Activated CD8-positive, alpha-beta memory T cell treated with anti-CD3 and anti-CD28 coated beads, Interleukin-2, amount 50 U/mL, for 1 hour (primary cell): ENCODE measurements around the gene VASN.
"Not testable (repeated sequence)": the region's sequence is repeated elsewhere in the genome, so short reads cannot be mapped to it uniquely, and the experiment has no call there.

Source experiments
- DNase-seq: peaks from one replicate; pipeline ENCODE4 v3.0.0-alpha.2; 2020; ENCODE audit errors: extremely low read depth

The VASN gene

GRCh38 chr16:4385066-4385788 lies 13.6 kb downstream of the VASN start:
- DNase-seq, result no peak

GRCh38 chr16:4385789-4386450 lies 14.3 kb downstream of the VASN start:
- DNase-seq, result no peak

GRCh38 chr16:4386451-4386805 lies 14.8 kb downstream of the VASN start:
- no peak for DNase-seq

- no peak for DNase-seq
Observed at GRCh38 chr16:4386951-4387565, 15.4 kb downstream of the VASN start.

GRCh38 chr16:4387781-4388180 lies 16.1 kb downstream of the VASN start:
- no peak for DNase-seq

- no peak for DNase-seq
Observed at GRCh38 chr16:4388271-4389021, 16.8 kb downstream of the VASN start.

GRCh38 chr16:4389051-4389955 lies 17.7 kb downstream of the VASN start:
- no peak for DNase-seq

GRCh38 chr16:4390266-4391260 lies 18.9 kb downstream of the VASN start:
- DNase-seq, result no peak

- DNase-seq, result no peak
Observed at GRCh38 chr16:4391631-4392381, 20.2 kb downstream of the VASN start.

- DNase-seq, result no peak
Observed at GRCh38 chr16:4392382-4393239, 21.0 kb downstream of the VASN start.

- no peak for DNase-seq
Observed at GRCh38 chr16:4393240-4393600, 21.6 kb downstream of the VASN start.

GRCh38 chr16:4393850-4394249 lies 22.2 kb downstream of the VASN start:
- not testable (repeated sequence) for DNase-seq

GRCh38 chr16:4395055-4395726 lies 23.5 kb downstream of the VASN start:
- no peak for DNase-seq

- DNase-seq, result no peak
Observed at GRCh38 chr16:4399001-4399730, 27.5 kb downstream of the VASN start.

- no peak for DNase-seq
Observed at GRCh38 chr16:4401094-4401501, 29.4 kb downstream of the VASN start.

GRCh38 chr16:4401510-4401909 lies 29.9 kb downstream of the VASN start:
- no peak for DNase-seq

GRCh38 chr16:4402439-4403132 lies 30.9 kb downstream of the VASN start:
- no peak for DNase-seq
